ENCODE results near the gene MRGPRE.
"Not testable (repeated sequence)": the region's sequence is repeated elsewhere in the genome, so short reads cannot be mapped to it uniquely, and the experiment has no call there.

DNA sequence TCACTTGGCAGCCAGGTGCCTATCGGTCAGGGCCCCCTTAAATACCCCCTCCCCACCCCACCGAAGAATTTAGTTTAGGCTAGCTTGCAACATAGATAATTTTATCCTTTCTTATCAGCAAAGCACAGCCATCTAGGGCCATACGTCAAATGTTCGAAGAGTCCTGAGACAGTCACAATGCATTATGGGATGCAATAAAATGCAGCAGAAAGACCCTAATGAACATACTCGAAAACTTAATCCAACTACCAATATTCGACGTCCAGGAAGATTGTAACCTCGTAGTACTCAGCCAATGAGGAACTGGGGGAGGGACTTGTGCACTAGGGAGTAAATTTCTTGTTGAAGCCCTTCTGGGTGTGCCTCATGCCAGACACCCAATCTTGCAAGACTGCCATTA is 29.6 kb upstream of the MRGPRE start:
- not testable (repeated sequence) for TF ChIP-seq POLR2A, CTCF (IDR thresholded peaks at IDR 0.05)

All from sigmoid colon (tissue), 3 donors.